IMR-90 (cell line): ENCODE measurements around the gene FAM200C. TPM values are rescaled to one million over a fixed set of nuclear protein-coding genes. Genes with fewer than 3 reads are reported as not detected.

Source experiments
- ATAC-seq: fragments of 200-7000 bp; cut with Tn5 transposase; 2 replicates; pipeline ENCODE4 v1.9.1; 2020; ENCODE audit warnings: low read depth, mild to moderate bottlenecking, moderate library complexity
- BruUV-seq: library from RNA; stranded (reverse); fragments of 400-500 nt; replicated peaks from 2 replicates; lab custom pipeline; 2021; lab: Mats Ljungman, UMichigan
- CTCF ChIA-PET: fragments of 300-600 bp; formaldehyde crosslinking; extraction: SDS; loops from one replicate; lab custom pipeline; 2021; ENCODE audit warnings: antibody characterized with exemption; lab: Yijun Ruan, JAX
- POLR2A ChIA-PET: fragments of 300-600 bp; sonication (Branson Sonifier 250); formaldehyde crosslinking; loops from one replicate; lab custom pipeline; 2022; ENCODE audit warnings: antibody characterized with exemption; ENCODE audit not compliant: unreplicated experiment; lab: Charles Lee
- DNase-seq: peaks from one replicate; pipeline ENCODE4 v3.0.0; 2013
- H2AFZ ChIP-seq: replicated peaks from 2 replicates; pipeline ENCODE3; 2013; ENCODE audit warnings: low read length, mild to moderate bottlenecking; ENCODE audit not compliant: poor library complexity
- H2AK5ac ChIP-seq: 2 replicates; pipeline ENCODE4 v1.6.1; 2013; ENCODE audit warnings: low read depth, low read length, inconsistent platforms
- H2AK9ac ChIP-seq: replicated peaks from 2 replicates; pipeline ENCODE3; 2013; ENCODE audit warnings: mild to moderate bottlenecking, low read depth, low read length, moderate library complexity; ENCODE audit not compliant: poor library complexity
- H2BK120ac ChIP-seq: 2 replicates; pipeline ENCODE4 v1.6.1; 2013; ENCODE audit warnings: low read depth, low read length, inconsistent platforms
- H2BK15ac ChIP-seq: 3 replicates; pipeline ENCODE4 v1.6.1; 2013; ENCODE audit warnings: low read depth, low read length, inconsistent platforms
- H2BK20ac ChIP-seq: 2 replicates; pipeline ENCODE4 v1.6.1; 2013; ENCODE audit warnings: low read depth, mild to moderate bottlenecking, inconsistent platforms, low read length, moderate library complexity
- H2BK5ac ChIP-seq: 2 replicates; pipeline ENCODE4 v1.6.1; 2013; ENCODE audit warnings: mild to moderate bottlenecking, low read depth, low read length, inconsistent platforms; ENCODE audit not compliant: poor library complexity, severe bottlenecking
- H3K14ac ChIP-seq: replicated peaks from 2 replicates; pipeline ENCODE4 v1.6.1; 2013; ENCODE audit warnings: low read depth, low read length, inconsistent platforms
- H3K18ac ChIP-seq: 2 replicates; pipeline ENCODE4 v1.6.1; 2013; ENCODE audit warnings: low read depth, low read length, control low read depth
- H3K23ac ChIP-seq: 2 replicates; pipeline ENCODE4 v1.6.1; 2013; ENCODE audit warnings: low read depth, low read length, inconsistent platforms
- H3K27ac ChIP-seq: 2 replicates; pipeline ENCODE4 v1.5.1; 2013; ENCODE audit warnings: mild to moderate bottlenecking, control low read depth, low read length; ENCODE audit not compliant: insufficient read depth
- H3K27me3 ChIP-seq: 2 replicates; pipeline ENCODE4 v1.6.1; 2013; ENCODE audit warnings: low read length; ENCODE audit not compliant: control insufficient read depth, insufficient read depth
- H3K36me3 ChIP-seq: 2 replicates; pipeline ENCODE4 v1.6.1; 2013; ENCODE audit warnings: low read length, mixed read lengths; ENCODE audit not compliant: control insufficient read depth, insufficient read depth
- H3K4ac ChIP-seq: 2 replicates; pipeline ENCODE4 v1.6.1; 2013; ENCODE audit warnings: low read depth, low read length, inconsistent platforms
- H3K4me1 ChIP-seq: 2 replicates; pipeline ENCODE4 v1.6.1; 2013; ENCODE audit warnings: low read length, mixed read lengths; ENCODE audit not compliant: control insufficient read depth, insufficient read depth
- H3K4me2 ChIP-seq: 2 replicates; pipeline ENCODE4 v1.6.1; 2013; ENCODE audit warnings: low read depth, mild to moderate bottlenecking, control low read depth, low read length, moderate library complexity
- H3K4me3 ChIP-seq: 2 replicates; pipeline ENCODE4 v1.5.1; 2013; ENCODE audit warnings: low read depth, mild to moderate bottlenecking, control low read depth, low read length, moderate library complexity; ENCODE audit not compliant: insufficient read depth
- H3K56ac ChIP-seq: 2 replicates; pipeline ENCODE4 v1.6.1; 2013; ENCODE audit warnings: low read length, inconsistent platforms; ENCODE audit not compliant: insufficient read depth; ENCODE audit errors: extremely low read depth
- H3K79me1 ChIP-seq, 2 experiments: 2 replicates each; pipeline ENCODE4 v1.6.1; 2013; ENCODE audit warnings: low read length in 2 of 2, inconsistent platforms in 1 of 2, low read depth in 1 of 2
- H3K9ac ChIP-seq: 2 replicates; pipeline ENCODE4 v1.6.1; 2013; ENCODE audit warnings: low read depth, low read length, control low read depth
- H3K9me1 ChIP-seq: 2 replicates; pipeline ENCODE4 v1.6.1; 2013; ENCODE audit warnings: low read length, inconsistent platforms; ENCODE audit not compliant: insufficient read depth
- H3K9me3 ChIP-seq: 2 replicates; pipeline ENCODE4 v1.6.1; 2013; ENCODE audit warnings: low read length; ENCODE audit not compliant: control insufficient read depth, insufficient read depth
- H4K20me1 ChIP-seq: 2 replicates; pipeline ENCODE4 v1.6.1; 2013; ENCODE audit warnings: low read length, inconsistent platforms; ENCODE audit not compliant: insufficient read depth
- H4K5ac ChIP-seq: 2 replicates; pipeline ENCODE4 v1.6.1; 2013; ENCODE audit warnings: mild to moderate bottlenecking, low read depth, low read length, control low read depth
- H4K8ac ChIP-seq, 2 experiments: 2 replicates each; pipeline ENCODE4 v1.6.1; 2013; ENCODE audit warnings: low read depth in 2 of 2, low read length in 2 of 2, control low read depth in 1 of 2, inconsistent platforms in 1 of 2
- H4K91ac ChIP-seq: 2 replicates; pipeline ENCODE4 v1.6.1; 2013; ENCODE audit warnings: low read depth, low read length, inconsistent platforms; ENCODE audit not compliant: insufficient read depth
- CTCF ChIP-seq: conservative IDR thresholded peaks from 2 replicates; pipeline ENCODE4 v1.5.1; 2012; ENCODE audit warnings: mild to moderate bottlenecking, low read depth, low read length, improper control_type of control experiment
- NFE2L2 ChIP-seq: fragments of 150-350 bp; IDR thresholded peaks from 2 replicates; pipeline ENCODE4 v1.6.1; 2016; ENCODE audit warnings: low read depth, mild to moderate bottlenecking, low read length
- RCOR1 ChIP-seq: IDR thresholded peaks from 2 replicates; pipeline ENCODE4 v1.6.1; 2012; ENCODE audit warnings: mild to moderate bottlenecking, low read length, improper control_type of control experiment; ENCODE audit not compliant: insufficient replicate concordance
- SMC3 ChIP-seq: fragments of 150-350 bp; IDR thresholded peaks from 2 replicates; pipeline ENCODE4 v1.6.1; 2016; ENCODE audit warnings: low read depth, mild to moderate bottlenecking, antibody characterized with exemption, low read length, moderate library complexity
- dilution Hi-C: fragments of 300-500 bp; cut with HindIII; formaldehyde crosslinking; loops from one replicate; pipeline ENCODE4 v1.14.3; 2018; ENCODE audit warnings: low sequenced_read_pairs; ENCODE audit not compliant: unreplicated experiment
- in situ Hi-C: fragments of 300-500 bp; cut with MboI; formaldehyde crosslinking; loops from 3 replicates; pipeline ENCODE4 v1.14.3; 2019; ENCODE audit warnings: low sequenced_read_pairs, inconsistent platforms, mixed read lengths
- intact Hi-C: fragments of 100-400 bp; cut with micrococcal nuclease; formaldehyde crosslinking; loops from 2 replicates; pipeline ENCODE4 v1.10.0; 2022
- polyA plus RNA-seq, 3 experiments: library from polyadenylated mRNA; depleted of rRNA; stranded (reverse); fragments of >200 nt; gene quantifications; 2 replicates each; pipeline ENCODE4 v1.2.3, GENCODE V29; 2012; ENCODE audit warnings: low replicate concordance in 1 of 3
- total RNA-seq: library from RNA; depleted of rRNA; stranded (reverse); fragments of >200 nt; gene quantifications from 2 replicates; pipeline ENCODE4 v1.2.3, GENCODE V29; 2012

FAM200C gene
- total and polyA plus RNA-seq, 2 of the 4 experiments (the other 2 are of a cell fraction), result 1.7 to 6.3 TPM

- Histone ChIP-seq H3K79me1 (no peaks in the 10 kb centered on the region), H3K9me3 (no peaks in the 10 kb centered on the region), H2AFZ (no peak overlapping the region), H3K18ac (no peak overlapping the region), H2AK9ac (no peak overlapping the region), H3K56ac (no peak overlapping the region), H2BK120ac (no peak overlapping the region), H2BK20ac (no peak overlapping the region), H3K36me3 (no peaks in the 10 kb centered on the region), H3K14ac (no peak overlapping the region), H3K9ac (no peak overlapping the region), H3K4ac (no peak overlapping the region), H2AK5ac (no peak overlapping the region), H3K4me2 (no peak overlapping the region), H4K91ac (no peak overlapping the region), H4K5ac (no peak overlapping the region), H3K4me1 (0 out of 2 replicates have a peak, but pooled peaks cover 2% of the 10 kb centered on the region), H4K20me1 (no peaks in the 10 kb centered on the region), H4K8ac (no peak overlapping the region), H3K23ac (no peak overlapping the region), H3K27ac (no peak overlapping the region), H3K27me3 (peaks cover 15% of the 10 kb centered on the region), H2BK15ac (no peak overlapping the region), H3K9me1 (peaks cover 6% of the 10 kb centered on the region; the same call in 1 of the 2 replicates), H2BK5ac (no peak overlapping the region), H3K4me3 (no peak overlapping the region)
- no TSS peak for BruUV-seq
- peak; percentile 47 for DNase-seq
- in situ Hi-C loops (no loop called here), intact Hi-C loops (no loop called here), dilution Hi-C loops (no loop called here)
- ChIA-PET POLR2A (interaction anchor here (0.6 kb wide), 1 partner anchor 611 kb away, joined by 3 read pairs; no protein-coding TSS in a partner anchor), CTCF (no interaction called here)
- TF ChIP-seq NFE2L2 (no peak), RCOR1 (no peak), SMC3 (no peak), CTCF (no peak)
- no peak for ATAC-seq
Measured at GRCh38 chr5:160375166-160375565, 24.7 kb downstream of the FAM200C start.
